B cell (primary cell): ENCODE data around the gene CFC1. TPM values are rescaled to one million over a fixed set of nuclear protein-coding genes. Genes with fewer than 3 reads are reported as not detected.
"Not testable (repeated sequence)": the region's sequence is repeated elsewhere in the genome, so short reads cannot be mapped to it uniquely, and the experiment has no call there.

Experiments used
- ATAC-seq: fragments of 200-7000 bp; cut with Tn5 transposase; one replicate; pipeline ENCODE4 v1.10.0; 2021; ENCODE audit warnings: low read depth, mild to moderate bottlenecking, moderate number of reproducible peaks, moderate library complexity
- CTCF ChIA-PET: fragments of 350-600 bp; sonication (Branson Sonifier 250); formaldehyde crosslinking; loops from one replicate; lab custom pipeline; 2021; ENCODE audit warnings: antibody characterized with exemption, inconsistent platforms; lab: Charles Lee
- POLR2A ChIA-PET: fragments of 350-600 bp; sonication (Branson Sonifier 250); formaldehyde crosslinking; loops from one replicate; lab custom pipeline; 2021; ENCODE audit warnings: antibody characterized with exemption; lab: Charles Lee
- DNase-seq: peaks from one replicate; pipeline ENCODE4 v3.0.0; 2013
- H2AFZ ChIP-seq: 2 replicates; pipeline ENCODE4 v1.6.1; 2012; ENCODE audit warnings: mild to moderate bottlenecking, low read depth, low read length; ENCODE audit not compliant: insufficient read depth, poor library complexity, severe bottlenecking
- H3K27ac ChIP-seq, 2 donors: 1 replicate in 1 of 2; 2 replicates in 1 of 2; pipeline ENCODE4 v1.5.1; 2012 to 2013; ENCODE audit warnings: low read length in 2 of 2, mild to moderate bottlenecking in 2 of 2, moderate library complexity in 1 of 2
- H3K27me3 ChIP-seq, 4 experiments: fragments of 200-600 bp in 1 of 4; sonication (generic) in 1 of 4; replicated peaks in 1 of 4; 1 replicate in 2 of 4; 2 replicates in 2 of 4; pipeline versions ENCODE4 v1.6.1 to v1.7.0; 2013 to 2016; ENCODE audit warnings: low read length in 3 of 4, mild to moderate bottlenecking in 2 of 4, mixed read lengths in 1 of 4, moderate library complexity in 1 of 4; ENCODE audit not compliant: insufficient read depth in 4 of 4, control insufficient read depth in 3 of 4; ENCODE audit errors: control extremely low read depth in 1 of 4
- H3K36me3 ChIP-seq, 2 experiments: replicated peaks in 1 of 2; 1 replicate in 1 of 2; 2 replicates in 1 of 2; pipeline versions ENCODE4 v1.6.1 to v1.7.1; 2013; ENCODE audit warnings: low read length in 1 of 2; ENCODE audit not compliant: insufficient read depth in 2 of 2, control insufficient read depth in 1 of 2; ENCODE audit errors: control extremely low read depth in 1 of 2, extremely low read depth in 1 of 2
- H3K4me1 ChIP-seq, 2 donors: fragments of 200-600 bp in 1 of 2; sonication (generic) in 1 of 2; 1 replicate in 1 of 2; 2 replicates in 1 of 2; pipeline versions ENCODE4 v1.5.1 to v1.6.1; 2013 to 2017; ENCODE audit warnings: low read length in 2 of 2; ENCODE audit not compliant: control insufficient read depth in 2 of 2, insufficient read depth in 2 of 2
- H3K4me2 ChIP-seq: replicated peaks from 2 replicates; pipeline ENCODE3; 2012; ENCODE audit warnings: mild to moderate bottlenecking, low read depth, low read length; ENCODE audit not compliant: poor library complexity, severe bottlenecking
- H3K4me3 ChIP-seq, 5 experiments: fragments of 200-600 bp in 1 of 5; sonication (generic) in 1 of 5; 1 replicate in 3 of 5; 2 replicates in 2 of 5; pipeline versions ENCODE4 v1.5.1 to v1.7.0; 2011 to 2016; ENCODE audit warnings: low read length in 4 of 5, mild to moderate bottlenecking in 4 of 5, low read depth in 2 of 5, control low read depth in 1 of 5, moderate library complexity in 1 of 5; ENCODE audit not compliant: insufficient read depth in 1 of 5; ENCODE audit errors: control extremely low read depth in 1 of 5, extremely low read depth in 1 of 5
- H3K79me2 ChIP-seq: fragments of 200-600 bp; sonication (generic); one replicate; pipeline ENCODE4 v1.6.0; 2016; ENCODE audit warnings: low read length; ENCODE audit not compliant: control insufficient read depth, insufficient read depth
- H3K9ac ChIP-seq: fragments of 200-600 bp; sonication (generic); 2 replicates; pipeline ENCODE4 v1.6.1; 2017; ENCODE audit warnings: mild to moderate bottlenecking, low read length, moderate library complexity
- H3K9me3 ChIP-seq, 3 donors: one replicate each; pipeline versions ENCODE4 v1.6.1 to v1.7.1; 2013; ENCODE audit warnings: low read length in 2 of 3; ENCODE audit not compliant: control insufficient read depth in 2 of 3, insufficient read depth in 1 of 3; ENCODE audit errors: control extremely low read depth in 1 of 3
- H4K20me1 ChIP-seq: 2 replicates; pipeline ENCODE4 v1.6.0; 2012; ENCODE audit warnings: mild to moderate bottlenecking, low read length; ENCODE audit not compliant: insufficient read depth, control insufficient read depth, poor library complexity, severe bottlenecking
- H3K27ac Mint-ChIP-seq: one replicate; pipeline ENCODE4 v1.8.0; 2021; ENCODE audit warnings: mixed read lengths
- H3K27me3 Mint-ChIP-seq: one replicate; pipeline ENCODE4 v1.8.0; 2021; ENCODE audit warnings: mixed read lengths
- H3K4me1 Mint-ChIP-seq: one replicate; pipeline ENCODE4 v1.8.0; 2021; ENCODE audit warnings: mixed read lengths
- H3K4me3 Mint-ChIP-seq: one replicate; pipeline ENCODE4 v1.8.0; 2021; ENCODE audit warnings: mixed read lengths
- H3K9me3 Mint-ChIP-seq: one replicate; pipeline ENCODE4 v1.8.0; 2022; ENCODE audit warnings: mixed read lengths; ENCODE audit not compliant: insufficient read depth
- WGBS: methylation state at CpG from one replicate; pipeline ENCODE4 v1.1.5; 2013; ENCODE audit warnings: missing lambda C conversion rate; ENCODE audit not compliant: insufficient coverage; 5-methylcytosine and 5-hydroxymethylcytosine counted together
- intact Hi-C: fragments of 100-400 bp; cut with micrococcal nuclease; formaldehyde crosslinking; loops from one replicate; pipeline ENCODE4 v1.10.0; 2022
- polyA plus RNA-seq: library from polyadenylated mRNA; depleted of rRNA; stranded (reverse); fragments of >200 nt; gene quantifications from 2 replicates; pipeline ENCODE4 v1.2.3, GENCODE V29; 2012
- total RNA-seq, 2 donors: library from RNA; stranded (reverse); fragments of 120-200 nt in 1 of 2; gene quantifications; 1 replicate in 1 of 2; 2 replicates in 1 of 2; pipeline versions ENCODE4 v1.2.3 to v1.2.4, GENCODE V29; 2013 to 2022

The CFC1 gene
- total and polyA plus RNA-seq, 2 donors (not counting 1 experiment from before 2014, with no cell fraction given), result not detected

DNA sequence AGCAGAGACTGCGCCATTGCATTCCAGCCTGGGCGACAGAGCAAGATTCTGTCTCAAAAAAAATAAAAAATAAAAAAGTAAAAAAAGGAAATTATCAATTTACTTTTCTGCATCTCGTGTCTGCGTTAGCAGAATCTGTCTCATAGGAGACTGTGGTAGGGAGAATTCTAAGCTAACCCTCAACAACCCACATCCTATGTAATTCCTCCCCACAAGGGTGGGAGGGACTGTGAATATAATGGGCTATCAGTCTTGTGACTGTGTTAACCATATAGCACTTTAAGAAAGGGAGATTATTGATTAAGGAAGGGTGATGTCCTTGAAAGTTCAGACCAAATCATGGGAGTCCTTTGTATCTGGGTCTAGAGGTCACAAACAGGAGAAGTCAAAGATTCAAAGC, 33.2 kb downstream of the CFC1 start:
- H3K27ac Mint-ChIP-seq, H3K79me2 ChIP-seq, H3K4me1 Mint-ChIP-seq, H3K9me3 ChIP-seq, H3K4me3 ChIP-seq, CTCF ChIA-PET, H3K27me3 ChIP-seq, H3K27ac ChIP-seq, H3K4me3 Mint-ChIP-seq, H3K27me3 Mint-ChIP-seq, H3K4me2 ChIP-seq, H3K9ac ChIP-seq, H4K20me1 ChIP-seq, H2AFZ ChIP-seq, DNase-seq, H3K4me1 ChIP-seq, ATAC-seq, POLR2A ChIA-PET, intact Hi-C loops, H3K36me3 ChIP-seq, H3K9me3 Mint-ChIP-seq: not testable (repeated sequence)
- WGBS, result no CpG with 5 or more reads among the region's 4 CpGs

DNA sequence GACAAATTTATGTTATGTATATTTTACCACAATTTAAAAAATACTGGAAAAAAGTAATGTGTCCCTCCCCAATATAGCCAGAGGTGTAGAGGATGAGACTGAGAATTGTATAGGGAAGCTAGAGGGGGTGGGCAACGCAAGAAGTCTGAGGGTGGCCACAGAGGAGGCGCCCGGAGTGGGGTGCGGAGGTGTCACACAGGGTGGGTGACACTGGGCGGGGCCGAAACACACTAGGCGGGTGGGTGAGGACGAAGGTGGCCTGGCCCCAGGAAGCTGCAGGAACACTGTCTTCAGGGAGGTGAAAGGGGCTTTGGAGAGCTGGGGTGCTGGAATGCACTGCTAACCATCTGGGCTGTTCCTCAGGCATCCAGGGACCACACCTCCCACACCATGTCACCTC, 42.9 kb downstream of the CFC1 start:
- H3K79me2 ChIP-seq, H3K4me3 Mint-ChIP-seq, H3K27ac ChIP-seq, H3K4me1 Mint-ChIP-seq, H3K27me3 ChIP-seq, H2AFZ ChIP-seq, intact Hi-C loops, H3K4me2 ChIP-seq, H3K9me3 Mint-ChIP-seq, H3K9ac ChIP-seq, H4K20me1 ChIP-seq, CTCF ChIA-PET, ATAC-seq, H3K27me3 Mint-ChIP-seq, H3K4me1 ChIP-seq, DNase-seq, H3K9me3 ChIP-seq, H3K27ac Mint-ChIP-seq, POLR2A ChIA-PET, H3K36me3 ChIP-seq, H3K4me3 ChIP-seq: not testable (repeated sequence)
- WGBS, result no CpG with 5 or more reads among the region's 8 CpGs

DNA sequence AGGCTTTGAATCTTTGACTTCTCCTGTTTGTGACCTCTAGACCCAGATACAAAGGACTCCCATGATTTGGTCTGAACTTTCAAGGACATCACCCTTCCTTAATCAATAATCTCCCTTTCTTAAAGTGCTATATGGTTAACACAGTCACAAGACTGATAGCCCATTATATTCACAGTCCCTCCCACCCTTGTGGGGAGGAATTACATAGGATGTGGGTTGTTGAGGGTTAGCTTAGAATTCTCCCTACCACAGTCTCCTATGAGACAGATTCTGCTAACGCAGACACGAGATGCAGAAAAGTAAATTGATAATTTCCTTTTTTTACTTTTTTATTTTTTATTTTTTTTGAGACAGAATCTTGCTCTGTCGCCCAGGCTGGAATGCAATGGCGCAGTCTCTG, 45.2 kb downstream of the CFC1 start:
- H3K4me1 ChIP-seq, H3K4me2 ChIP-seq, intact Hi-C loops, DNase-seq, H3K27me3 Mint-ChIP-seq, H4K20me1 ChIP-seq, H3K4me3 Mint-ChIP-seq, H3K4me1 Mint-ChIP-seq, H3K27ac Mint-ChIP-seq, H3K27ac ChIP-seq, CTCF ChIA-PET, H3K79me2 ChIP-seq, POLR2A ChIA-PET, H3K9me3 Mint-ChIP-seq, ATAC-seq, H3K27me3 ChIP-seq, H3K9me3 ChIP-seq, H3K9ac ChIP-seq, H3K4me3 ChIP-seq, H2AFZ ChIP-seq, H3K36me3 ChIP-seq: not testable (repeated sequence)
- no CpG with 5 or more reads among the region's 4 CpGs for WGBS

DNA sequence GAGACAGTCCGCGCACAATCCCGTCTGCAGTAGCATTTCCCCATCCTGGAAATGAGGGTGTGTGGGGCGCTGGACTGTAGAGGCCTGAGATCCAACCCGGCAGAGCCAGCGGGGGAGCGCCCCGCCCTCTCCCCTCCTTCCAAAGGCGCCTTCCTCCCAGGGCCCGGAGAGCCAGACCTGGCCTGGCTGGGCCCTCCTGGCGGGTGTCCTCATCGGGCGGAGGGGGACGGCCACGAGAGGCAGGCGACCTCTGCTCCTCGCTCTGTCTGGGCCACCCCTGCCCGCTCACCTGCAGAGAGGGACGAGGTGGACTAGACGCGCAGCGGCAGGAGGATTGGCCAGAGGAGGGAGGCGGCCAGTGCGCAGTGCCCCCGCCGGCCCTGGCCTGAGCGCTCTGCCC, 49.9 kb downstream of the CFC1 start:
- POLR2A ChIA-PET, result not testable (repeated sequence)

More for the DNA sequence above, 49.9 kb downstream of the CFC1 start:
- H4K20me1 ChIP-seq, H3K27me3 ChIP-seq, H3K27me3 Mint-ChIP-seq, H3K9me3 Mint-ChIP-seq, H3K27ac Mint-ChIP-seq, CTCF ChIA-PET, H3K4me1 ChIP-seq, H2AFZ ChIP-seq, intact Hi-C loops, ATAC-seq, H3K4me1 Mint-ChIP-seq, H3K36me3 ChIP-seq, H3K4me2 ChIP-seq, H3K4me3 Mint-ChIP-seq, H3K4me3 ChIP-seq, DNase-seq, H3K27ac ChIP-seq, H3K79me2 ChIP-seq, H3K9ac ChIP-seq, H3K9me3 ChIP-seq: not testable (repeated sequence)
- no CpG with 5 or more reads among the region's 27 CpGs for WGBS
